ENCODE measurements around the gene ANKRD24. TPM values are rescaled to one million over a fixed set of nuclear protein-coding genes. Genes with fewer than 3 reads are reported as not detected.
"Not testable (repeated sequence)": the region's sequence is repeated elsewhere in the genome, so short reads cannot be mapped to it uniquely, and the experiment has no call there.

ANKRD24 gene
- 4.6 and 7.4 TPM in 2 replicates for total RNA-seq
- polyA plus RNA-seq, result 3.5 and 6.2 TPM in 2 replicates

DNA sequence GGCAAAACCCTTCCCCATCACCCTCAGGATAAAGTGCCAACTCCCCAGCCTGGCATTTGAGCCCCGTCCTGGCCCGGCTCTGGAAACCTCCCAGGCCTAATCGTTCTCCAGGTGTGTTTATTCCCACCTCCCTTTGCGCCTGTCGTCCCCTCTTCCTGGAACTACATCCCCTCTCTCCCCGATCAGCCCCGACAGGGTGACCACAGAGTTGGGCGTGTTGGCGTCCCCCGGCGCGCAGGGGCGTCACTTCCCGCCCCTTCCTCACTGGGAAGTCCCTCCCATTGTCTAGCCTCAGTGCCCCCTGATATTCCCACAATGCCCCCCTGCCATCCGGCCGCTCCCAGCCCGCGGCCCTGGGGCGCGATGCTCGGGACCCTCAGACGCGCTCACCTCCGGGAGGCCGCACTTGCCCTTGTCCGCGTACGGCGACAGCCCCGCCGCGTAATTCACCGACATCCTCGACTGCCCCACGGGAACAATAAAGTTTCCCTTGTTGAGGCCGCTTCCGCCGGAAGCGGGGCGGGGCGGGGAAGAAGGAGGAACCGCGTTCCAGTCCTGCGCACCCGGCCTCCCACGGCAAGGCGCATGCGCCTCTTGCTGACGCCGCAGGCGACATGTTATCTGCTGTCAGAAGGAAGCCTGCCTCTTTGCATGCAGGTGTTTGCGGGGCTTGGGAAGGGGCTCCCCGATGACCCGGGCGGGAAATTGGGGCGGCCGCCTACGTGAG is at the start of gene ANKRD24, which contains the start of gene SIRT6:
Gene ANKRD24, plus strand, starts transcription at position 606 of the 727 bp plus-strand sequence. CDS start 3,737 bp downstream, outside the sequence.
Gene SIRT6, minus strand, starts transcription at position 480 of the 727 bp plus-strand sequence. Its CDS starts 24 bp downstream, at position 456.
- Histone ChIP-seq H3K27ac (peak within 1 kb of the TSS; percentile 70), H3K4me1 (ENCODE audit: low read depth) (no peaks in the 10 kb centered on the region), H3K9me3 (ENCODE audit: low read depth) (no peaks in the 10 kb centered on the region), H3K36me3 (no peaks in the 10 kb centered on the region), H3K27me3 (no peaks in the 10 kb centered on the region), H3K4me3 (peak within 1 kb of the TSS; percentile 70)
- peak; percentile 97 for DNase-seq (ENCODE audit: low read depth in 1 of 2, low spot score in 1 of 2)
- TF ChIP-seq, protein P1, sequence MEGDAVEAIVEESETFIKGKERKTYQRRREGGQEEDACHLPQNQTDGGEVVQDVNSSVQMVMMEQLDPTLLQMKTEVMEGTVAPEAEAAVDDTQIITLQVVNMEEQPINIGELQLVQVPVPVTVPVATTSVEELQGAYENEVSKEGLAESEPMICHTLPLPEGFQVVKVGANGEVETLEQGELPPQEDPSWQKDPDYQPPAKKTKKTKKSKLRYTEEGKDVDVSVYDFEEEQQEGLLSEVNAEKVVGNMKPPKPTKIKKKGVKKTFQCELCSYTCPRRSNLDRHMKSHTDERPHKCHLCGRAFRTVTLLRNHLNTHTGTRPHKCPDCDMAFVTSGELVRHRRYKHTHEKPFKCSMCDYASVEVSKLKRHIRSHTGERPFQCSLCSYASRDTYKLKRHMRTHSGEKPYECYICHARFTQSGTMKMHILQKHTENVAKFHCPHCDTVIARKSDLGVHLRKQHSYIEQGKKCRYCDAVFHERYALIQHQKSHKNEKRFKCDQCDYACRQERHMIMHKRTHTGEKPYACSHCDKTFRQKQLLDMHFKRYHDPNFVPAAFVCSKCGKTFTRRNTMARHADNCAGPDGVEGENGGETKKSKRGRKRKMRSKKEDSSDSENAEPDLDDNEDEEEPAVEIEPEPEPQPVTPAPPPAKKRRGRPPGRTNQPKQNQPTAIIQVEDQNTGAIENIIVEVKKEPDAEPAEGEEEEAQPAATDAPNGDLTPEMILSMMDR (IDR thresholded peaks at IDR 0.05; ENCODE audit: low read depth, low read length), result no peak

DNA sequence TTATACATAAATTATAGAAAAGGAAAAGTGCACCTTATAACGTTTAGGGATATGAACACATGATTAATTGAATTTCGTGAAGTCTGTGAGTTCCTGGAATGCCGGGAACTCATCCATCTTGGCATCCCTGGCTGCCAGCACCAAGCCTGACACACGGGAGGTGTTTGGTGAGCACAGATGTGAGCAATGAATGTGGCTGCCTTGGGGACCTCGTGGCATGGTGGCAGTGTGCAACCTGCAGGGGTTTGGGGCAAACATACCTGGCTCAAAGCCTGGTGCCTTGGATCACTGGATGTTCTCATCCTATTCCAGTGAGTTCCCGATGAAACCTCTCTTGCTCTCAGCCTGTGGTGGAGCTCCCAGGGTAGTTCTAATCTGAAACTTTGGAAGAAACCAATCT is 48.1 kb upstream of the ANKRD24 start:
- Histone ChIP-seq H3K36me3 (no peaks in the 10 kb centered on the region), H3K4me1 (ENCODE audit: low read depth) (no peaks in the 10 kb centered on the region), H3K4me3 (no peak overlapping the region), H3K27ac (no peak overlapping the region), H3K27me3 (no peaks in the 10 kb centered on the region), H3K9me3 (ENCODE audit: low read depth) (no peaks in the 10 kb centered on the region)
- DNase-seq (ENCODE audit: low read depth in 1 of 2, low spot score in 1 of 2), result no peak
- TF ChIP-seq, protein P1 (IDR thresholded peaks at IDR 0.05; ENCODE audit: low read depth, low read length), result no peak

DNA sequence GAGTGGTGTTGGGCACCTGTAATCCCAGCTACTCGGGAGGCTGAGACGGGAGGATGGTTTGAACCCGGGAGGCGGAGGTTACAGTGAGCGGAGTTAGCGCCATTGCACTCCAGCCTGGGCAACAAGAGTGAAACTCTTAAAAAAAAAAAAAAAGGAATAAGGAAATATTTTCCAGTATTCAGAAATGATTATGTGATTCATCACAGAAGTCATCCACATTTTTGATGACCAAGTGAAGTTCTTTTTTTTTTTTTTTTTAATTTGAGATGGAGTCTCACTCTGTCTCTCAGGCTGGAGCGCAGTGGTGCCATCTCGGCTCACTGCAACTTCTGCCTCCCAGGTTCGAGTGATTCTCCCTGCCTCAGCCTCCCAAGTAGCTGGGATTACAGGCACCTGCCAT is 47.1 kb upstream of the ANKRD24 start:
- H3K9me3 ChIP-seq (ENCODE audit: low read depth); H3K4me3 ChIP-seq; DNase-seq (ENCODE audit: low read depth in 1 of 2, low spot score in 1 of 2); H3K27me3 ChIP-seq; H3K36me3 ChIP-seq; H3K4me1 ChIP-seq (ENCODE audit: low read depth); H3K27ac ChIP-seq: not testable (repeated sequence)

DNA sequence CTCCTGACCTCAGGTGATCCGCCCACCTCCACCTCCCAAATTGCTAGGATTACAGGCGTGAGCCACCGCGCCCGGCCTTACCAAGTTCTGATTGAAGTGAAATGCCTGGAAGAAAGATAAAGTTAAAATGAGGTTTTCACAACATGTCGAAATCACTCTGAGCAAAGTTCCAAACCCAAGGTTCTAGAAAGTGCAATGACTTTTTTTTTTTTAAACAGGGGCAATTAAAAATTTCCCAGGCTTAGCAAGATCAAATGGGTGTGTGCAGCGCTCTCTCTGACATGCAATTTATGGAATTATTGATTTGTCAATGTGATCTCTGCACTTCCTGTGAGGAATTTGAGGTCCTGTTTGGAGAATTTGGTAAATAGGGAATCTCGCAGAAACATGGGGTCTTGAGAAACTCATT is 45.8 kb upstream of the ANKRD24 start:
- Histone ChIP-seq H3K36me3 (no peaks in the 10 kb centered on the region), H3K27me3 (no peaks in the 10 kb centered on the region), H3K27ac (no peak overlapping the region), H3K9me3 (ENCODE audit: low read depth) (no peaks in the 10 kb centered on the region), H3K4me3 (no peak overlapping the region), H3K4me1 (ENCODE audit: low read depth) (no peaks in the 10 kb centered on the region)
- DNase-seq (ENCODE audit: low read depth in 1 of 2, low spot score in 1 of 2), result no peak
- TF ChIP-seq, protein P1 (IDR thresholded peaks at IDR 0.05; ENCODE audit: low read depth, low read length), result no peak

DNA sequence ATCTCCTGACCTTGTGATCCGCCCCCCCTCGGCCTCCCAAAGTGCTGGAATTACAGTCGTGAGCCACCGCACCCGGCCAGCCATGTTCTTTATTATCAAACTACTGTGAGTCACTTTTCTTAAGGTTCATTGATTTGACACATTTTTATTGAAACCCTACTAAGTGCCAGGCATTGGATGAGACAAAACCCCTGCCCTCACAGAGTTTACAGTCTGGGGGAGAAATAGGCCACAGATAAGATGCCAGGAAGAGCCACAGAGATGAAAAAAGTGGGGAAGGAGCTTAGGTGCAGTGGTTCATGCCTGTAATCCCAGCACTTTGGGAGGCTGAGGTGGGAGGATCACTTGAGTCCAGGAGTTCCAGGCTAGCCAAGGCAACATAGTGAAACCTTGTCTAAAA is 44.0 kb upstream of the ANKRD24 start:
- no peaks in the 10 kb centered on the region for H3K4me1 ChIP-seq (ENCODE audit: low read depth)
- no peaks in the 10 kb centered on the region for H3K9me3 ChIP-seq (ENCODE audit: low read depth)
- TF ChIP-seq, protein P1 (IDR thresholded peaks at IDR 0.05; ENCODE audit: low read depth, low read length), result no peak
- H3K27me3 ChIP-seq, result no peaks in the 10 kb centered on the region
- H3K36me3 ChIP-seq, result no peaks in the 10 kb centered on the region
- no peak for DNase-seq (ENCODE audit: low read depth in 1 of 2, low spot score in 1 of 2)
- no peak overlapping the region for H3K4me3 ChIP-seq
- H3K27ac ChIP-seq, result no peak overlapping the region

DNA sequence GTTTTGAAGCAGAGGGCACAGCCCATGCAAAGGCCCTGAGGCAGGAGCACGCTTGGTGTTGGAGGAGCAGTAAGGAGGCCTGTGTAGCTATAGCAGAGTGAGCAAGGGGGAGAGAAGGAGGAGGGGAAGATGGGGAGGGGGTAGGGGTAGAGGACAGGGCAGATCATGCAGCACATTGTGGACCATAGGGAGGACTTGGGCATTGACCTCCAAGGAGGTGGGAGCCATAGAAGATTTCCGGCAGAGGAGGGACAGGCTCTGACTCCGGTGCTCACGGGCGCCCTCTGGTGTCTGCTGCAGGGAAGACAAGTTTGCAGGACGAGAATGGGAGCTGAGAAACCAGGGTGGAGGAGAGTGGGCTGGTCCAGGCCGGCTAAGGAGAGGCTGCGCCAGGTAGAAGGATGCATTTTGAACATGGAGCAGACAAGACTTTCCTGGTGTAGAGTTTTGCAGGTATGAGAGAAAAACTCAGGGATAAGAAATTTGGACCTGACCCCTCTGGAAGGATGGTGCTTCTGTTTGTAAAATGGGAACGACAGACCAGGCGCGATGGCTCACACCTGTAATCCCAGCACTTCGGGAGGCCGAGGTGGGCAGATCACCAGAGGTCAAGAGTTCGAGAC is 42.8 kb upstream of the ANKRD24 start:
- TF ChIP-seq, protein P1 (IDR thresholded peaks at IDR 0.05; ENCODE audit: low read depth, low read length), result peak; percentile 82
- H3K27me3 ChIP-seq, result peaks cover 4% of the 10 kb centered on the region

More for the DNA sequence above, 42.8 kb upstream of the ANKRD24 start:
- H3K4me3 ChIP-seq, result no peak overlapping the region
- peak; percentile 59 to 70 for DNase-seq (ENCODE audit: low read depth in 1 of 2, low spot score in 1 of 2)
- H3K9me3 ChIP-seq (ENCODE audit: low read depth), result no peaks in the 10 kb centered on the region
- no peaks in the 10 kb centered on the region for H3K4me1 ChIP-seq (ENCODE audit: low read depth)
- no peak overlapping the region for H3K27ac ChIP-seq
- H3K36me3 ChIP-seq, result no peaks in the 10 kb centered on the region

Data from cardiac muscle cell (in vitro differentiated cells and primary cell).